HepG2 (cell line): ENCODE data around the gene ABCG4. TPM values are rescaled to one million over a fixed set of nuclear protein-coding genes. Genes with fewer than 3 reads are reported as not detected.

Experiments used
- ATAC-seq: fragments of 200-7000 bp; cut with Tn5 transposase; 3 replicates; pipeline ENCODE4 v1.9.1; 2020; ENCODE audit warnings: mild to moderate bottlenecking, moderate library complexity
- BruUV-seq: library from RNA; stranded (reverse); fragments of 400-500 nt; replicated peaks from 2 replicates; lab custom pipeline; 2021; lab: Mats Ljungman, UMichigan
- CTCF ChIA-PET: fragments of 300-600 bp; formaldehyde crosslinking; extraction: SDS; loops from one replicate; lab custom pipeline; 2021; ENCODE audit warnings: low total read pairs, inconsistent platforms, low intra/inter-chr PET ratio; lab: Yijun Ruan, JAX
- POLR2A ChIA-PET: fragments of 350-600 bp; sonication (Branson Sonifier 250); formaldehyde crosslinking; loops from one replicate; lab custom pipeline; 2020; ENCODE audit warnings: antibody characterized with exemption, inconsistent platforms; lab: Yijun Ruan, JAX
- DNase-seq: peaks from one replicate; pipeline ENCODE4 v3.0.0-alpha.2; 2015; ENCODE audit warnings: low spot score
- FAIRE-seq: peaks from 3 replicates; lab custom pipeline; 2011; peaks lifted over from hg19 to GRCh38; lab: Jason Lieb, UNC
- H2AFZ ChIP-seq: one replicate; pipeline ENCODE4 v1.6.1; 2011; ENCODE audit warnings: low read length, inconsistent platforms
- H3K27ac ChIP-seq: fragments of 300-600 bp; 3 replicates; pipeline ENCODE4 v1.8.0; 2011; ENCODE audit warnings: mixed run types, mild to moderate bottlenecking, mixed read lengths, low read length, inconsistent platforms; ENCODE audit not compliant: insufficient read depth; ENCODE audit errors: extremely low read length
- H3K27me3 ChIP-seq, 2 experiments: fragments of 200-600 bp in 1 of 2; 2 replicates in 1 of 2; 3 replicates in 1 of 2; pipeline versions ENCODE4 v1.6.0 to v1.8.0; 2011; ENCODE audit warnings: low read length in 2 of 2, mild to moderate bottlenecking in 2 of 2, moderate library complexity in 2 of 2, inconsistent platforms in 1 of 2; ENCODE audit not compliant: insufficient read depth in 2 of 2, control insufficient read depth in 1 of 2
- H3K36me3 ChIP-seq, 2 experiments: fragments of 200-600 bp in 1 of 2; replicated peaks in 1 of 2; 2 replicates in 1 of 2; 3 replicates in 1 of 2; pipeline versions ENCODE4 v1.5.1 to v1.8.0; 2011; ENCODE audit warnings: low read length in 2 of 2, inconsistent platforms in 1 of 2; ENCODE audit not compliant: insufficient read depth in 2 of 2, control insufficient read depth in 1 of 2
- H3K4me1 ChIP-seq: 2 replicates; pipeline ENCODE4 v1.5.1; 2012; ENCODE audit warnings: low read length, inconsistent platforms; ENCODE audit not compliant: insufficient read depth
- H3K4me2 ChIP-seq: 2 replicates; pipeline ENCODE4 v1.6.0; 2011; ENCODE audit warnings: low read depth, low read length, inconsistent platforms
- H3K4me3 ChIP-seq, 3 experiments: fragments of 200-600 bp in 1 of 3; sonication (generic), shearing (Covaris generic) in 1 of 3; replicated peaks in 1 of 3; 2 replicates each; pipeline ENCODE4 v1.5.1; 2011 to 2016; ENCODE audit warnings: low read length in 3 of 3, inconsistent platforms in 2 of 3, low read depth in 2 of 3, mild to moderate bottlenecking in 2 of 3, control low read depth in 1 of 3, mixed read lengths in 1 of 3; ENCODE audit not compliant: insufficient read depth in 1 of 3
- H3K79me2 ChIP-seq: one replicate; pipeline ENCODE4 v1.6.1; 2011; ENCODE audit warnings: low read length, inconsistent platforms; ENCODE audit not compliant: insufficient read depth
- H3K9ac ChIP-seq: 2 replicates; pipeline ENCODE4 v1.6.0; 2011; ENCODE audit warnings: mild to moderate bottlenecking, low read depth, low read length, inconsistent platforms; ENCODE audit not compliant: insufficient read depth
- H3K9me3 ChIP-seq: 2 replicates; pipeline ENCODE4 v1.5.1; 2012; ENCODE audit warnings: mild to moderate bottlenecking, low read length
- H4K20me1 ChIP-seq: 2 replicates; pipeline ENCODE4 v1.6.0; 2011; ENCODE audit warnings: inconsistent platforms, mild to moderate bottlenecking, low read length, moderate library complexity; ENCODE audit not compliant: insufficient read depth
- ATF1 ChIP-seq: IDR thresholded peaks from 2 replicates; pipeline ENCODE4 v1.6.1; 2016; ENCODE audit warnings: mild to moderate bottlenecking, control low read depth
- HIC2 ChIP-seq: sonication (generic); formaldehyde crosslinking; IDR thresholded peaks from 2 replicates; pipeline ENCODE4 v1.9.0; 2022; ENCODE audit warnings: low read depth, missing genetic modification reagents
- IRX3 ChIP-seq: sonication (generic); formaldehyde crosslinking; IDR thresholded peaks from 2 replicates; pipeline ENCODE4 v1.8.1; 2023; ENCODE audit warnings: mild to moderate bottlenecking, low read depth, missing genetic modification reagents, borderline replicate concordance
- PAX8 ChIP-seq: sonication (generic); formaldehyde crosslinking; IDR thresholded peaks from 2 replicates; pipeline ENCODE4 v1.8.0; 2022; ENCODE audit warnings: mild to moderate bottlenecking, missing genetic modification reagents, borderline replicate concordance
- SIN3A ChIP-seq: IDR thresholded peaks from 2 replicates; pipeline ENCODE4 v1.6.1; 2011; ENCODE audit warnings: low read depth, mild to moderate bottlenecking, control low read depth, low read length, borderline replicate concordance
- SP5 ChIP-seq: IDR thresholded peaks from 2 replicates; pipeline ENCODE4 v1.6.1; 2016; ENCODE audit warnings: low read depth, borderline replicate concordance
- TERF1 ChIP-seq: sonication (generic); formaldehyde crosslinking; IDR thresholded peaks from 2 replicates; pipeline ENCODE4 v1.8.0; 2022; ENCODE audit warnings: mild to moderate bottlenecking, missing genetic modification reagents, moderate library complexity
- ZNF770 ChIP-seq: sonication (generic); formaldehyde crosslinking; IDR thresholded peaks from 2 replicates; pipeline ENCODE4 v1.5.0; 2020; ENCODE audit warnings: mild to moderate bottlenecking, missing genetic modification reagents
- WGBS: methylation state at CpG from one replicate; pipeline ENCODE4 v1.1.6; 2017; ENCODE audit warnings: low lambda C conversion rate; 5-methylcytosine and 5-hydroxymethylcytosine counted together
- in situ Hi-C: cut with HindIII; loops from 2 replicates; pipeline ENCODE4 v1.10.0; 2017; ENCODE audit warnings: low pct_unique_long_range_greater_than_20kb; ENCODE audit not compliant: extremely low pct_ligation_motif_present
- intact Hi-C: fragments of 100-400 bp; cut with micrococcal nuclease; formaldehyde crosslinking; loops from one replicate; pipeline ENCODE4 v1.10.0; 2022; ENCODE audit not compliant: unreplicated experiment
- polyA plus RNA-seq, 8 experiments: library from polyadenylated mRNA; depleted of rRNA in 3 of 8; stranded (reverse) in 7 of 8; unstranded in 1 of 8; fragments of >200 nt; fragmentation: Illumina TruSeq in 4 of 8; extraction: Trizol in 4 of 8; gene quantifications; 2 replicates each; pipeline versions ENCODE4 v1.2.1 to v1.2.3, GENCODE V29; 2011 to 2016; ENCODE audit warnings: low read depth in 4 of 8, missing spikeins in 1 of 8, mixed read lengths in 1 of 8; ENCODE audit not compliant: insufficient read depth in 1 of 8
- total RNA-seq, 5 experiments: library from RNA; depleted of rRNA; stranded (reverse); fragments of >200 nt; fragmentation: Illumina TruSeq; extraction: Trizol; gene quantifications; 2 replicates each; pipeline ENCODE4 v1.2.3, GENCODE V29; 2016; ENCODE audit warnings: low read depth in 1 of 5
- TF ChIP-seq, protein P1 (sequence below): sonication (generic); formaldehyde crosslinking; IDR thresholded peaks from 2 replicates; pipeline ENCODE4 v1.5.1; 2020; ENCODE audit warnings: mild to moderate bottlenecking, missing genetic modification reagents, moderate library complexity

ABCG4 gene
- total and polyA plus RNA-seq, 2 of the 13 experiments (the other 11 are each of a cell fraction or from before 2014, with no cell fraction given), result not detected

GRCh38 chr11:119206511-119207414, 57.9 kb downstream of the ABCG4 start (continued):
- TF ChIP-seq, protein P1, sequence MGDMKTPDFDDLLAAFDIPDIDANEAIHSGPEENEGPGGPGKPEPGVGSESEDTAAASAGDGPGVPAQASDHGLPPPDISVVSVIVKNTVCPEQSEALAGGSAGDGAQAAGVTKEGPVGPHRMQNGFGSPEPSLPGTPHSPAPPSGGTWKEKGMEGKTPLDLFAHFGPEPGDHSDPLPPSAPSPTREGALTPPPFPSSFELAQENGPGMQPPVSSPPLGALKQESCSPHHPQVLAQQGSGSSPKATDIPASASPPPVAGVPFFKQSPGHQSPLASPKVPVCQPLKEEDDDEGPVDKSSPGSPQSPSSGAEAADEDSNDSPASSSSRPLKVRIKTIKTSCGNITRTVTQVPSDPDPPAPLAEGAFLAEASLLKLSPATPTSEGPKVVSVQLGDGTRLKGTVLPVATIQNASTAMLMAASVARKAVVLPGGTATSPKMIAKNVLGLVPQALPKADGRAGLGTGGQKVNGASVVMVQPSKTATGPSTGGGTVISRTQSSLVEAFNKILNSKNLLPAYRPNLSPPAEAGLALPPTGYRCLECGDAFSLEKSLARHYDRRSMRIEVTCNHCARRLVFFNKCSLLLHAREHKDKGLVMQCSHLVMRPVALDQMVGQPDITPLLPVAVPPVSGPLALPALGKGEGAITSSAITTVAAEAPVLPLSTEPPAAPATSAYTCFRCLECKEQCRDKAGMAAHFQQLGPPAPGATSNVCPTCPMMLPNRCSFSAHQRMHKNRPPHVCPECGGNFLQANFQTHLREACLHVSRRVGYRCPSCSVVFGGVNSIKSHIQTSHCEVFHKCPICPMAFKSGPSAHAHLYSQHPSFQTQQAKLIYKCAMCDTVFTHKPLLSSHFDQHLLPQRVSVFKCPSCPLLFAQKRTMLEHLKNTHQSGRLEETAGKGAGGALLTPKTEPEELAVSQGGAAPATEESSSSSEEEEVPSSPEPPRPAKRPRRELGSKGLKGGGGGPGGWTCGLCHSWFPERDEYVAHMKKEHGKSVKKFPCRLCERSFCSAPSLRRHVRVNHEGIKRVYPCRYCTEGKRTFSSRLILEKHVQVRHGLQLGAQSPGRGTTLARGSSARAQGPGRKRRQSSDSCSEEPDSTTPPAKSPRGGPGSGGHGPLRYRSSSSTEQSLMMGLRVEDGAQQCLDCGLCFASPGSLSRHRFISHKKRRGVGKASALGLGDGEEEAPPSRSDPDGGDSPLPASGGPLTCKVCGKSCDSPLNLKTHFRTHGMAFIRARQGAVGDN (CRISPR knock-in tag), result peak; percentile 7; the same call in 1 of the 2 replicates
- peak; percentile 38; the same call in 1 of the 2 replicates for TF ChIP-seq SIN3A

GRCh38 chr11:119207415-119207960, 58.6 kb downstream of the ABCG4 start:
- WGBS, result 67% methylated on average over 11 of the region's 11 CpGs
- peak overlapping the region; percentile 67 for H3K9ac ChIP-seq
- intact Hi-C loops, result loop anchor here (2.0 to 10.0 kb wide), 2 partner anchors 117 to 265 kb away; no protein-coding TSS in a partner anchor
- H3K79me2 ChIP-seq, result peaks cover 32% of the 10 kb centered on the region
- no peak overlapping the region for H3K27ac ChIP-seq
- POLR2A ChIA-PET, result interaction anchor here (1.3 kb wide), 1 partner anchor 169 kb away, joined by 4 read pairs; no protein-coding TSS in a partner anchor
- TF ChIP-seq SP5 (CRISPR knock-in tag) (no peak), PAX8 (CRISPR knock-in tag) (no peak), ATF1 (CRISPR knock-in tag) (no peak), TERF1 (CRISPR knock-in tag) (no peak), ZNF770 (CRISPR knock-in tag) (no peak), HIC2 (no peak), IRX3 (CRISPR knock-in tag) (no peak)
- TF ChIP-seq, all 625 proteins: peak for 0
- Histone ChIP-seq H3K4me2 (peak overlapping the region; percentile 94), H3K27me3 (no peaks in the 10 kb centered on the region; a peak in 1 of 5 replicates), H3K4me1 (peaks cover 32% of the 10 kb centered on the region), H2AFZ (no peak overlapping the region), H3K36me3 (no peaks in the 10 kb centered on the region), H3K4me3 (peak overlapping the region; percentile 45 to 99 (median 96); a peak in 5 of 6 replicates), H4K20me1 (no peaks in the 10 kb centered on the region), H3K9me3 (no peaks in the 10 kb centered on the region)
- ATAC-seq (no peak), FAIRE-seq (no peak), DNase-seq (no peak)
- BruUV-seq, result no TSS peak
- in situ Hi-C loops, result no loop called here
- CTCF ChIA-PET, result no interaction called here
